H1 (cell line): ENCODE results near the gene PCDHGA1. TPM values are rescaled to one million over a fixed set of nuclear protein-coding genes. Genes with fewer than 3 reads are reported as not detected.

ENCODE experiments used
- CBX8 ChIP-seq: fragments of 300-800, 300-1000 bp; sonication (generic); IDR thresholded peaks from 2 replicates; pipeline ENCODE4 v1.7.1; 2016; ENCODE audit warnings: low read depth, low read length, borderline replicate concordance
- E2F6 ChIP-seq: IDR thresholded peaks from 2 replicates; pipeline ENCODE4 v1.6.1; 2012; ENCODE audit warnings: inconsistent platforms
- EGR1 ChIP-seq: IDR thresholded peaks from 2 replicates; pipeline ENCODE4 v1.6.1; 2011; ENCODE audit warnings: low read depth, low read length, borderline replicate concordance
- EP300 ChIP-seq, 2 experiments: IDR thresholded peaks; 1 replicate in 1 of 2; 2 replicates in 1 of 2; pipeline ENCODE4 v1.6.1; 2011 to 2012; ENCODE audit warnings: low read depth in 2 of 2, low read length in 2 of 2, mild to moderate bottlenecking in 2 of 2, borderline replicate concordance in 1 of 2, inconsistent platforms in 1 of 2, moderate library complexity in 1 of 2
- JUND ChIP-seq: IDR thresholded peaks from 2 replicates; pipeline ENCODE4 v1.6.1; 2011; ENCODE audit warnings: mild to moderate bottlenecking, improper control_type of control experiment, low read length
- RAD21 ChIP-seq, 2 experiments: IDR thresholded peaks in 1 of 2; conservative IDR thresholded peaks in 1 of 2; 2 replicates each; pipeline ENCODE4 v1.6.1; 2011; ENCODE audit warnings: low read depth in 2 of 2, low read length in 2 of 2, improper control_type of control experiment in 1 of 2, inconsistent platforms in 1 of 2, mild to moderate bottlenecking in 1 of 2, moderate library complexity in 1 of 2
- RBBP5 ChIP-seq: IDR thresholded peaks from 2 replicates; pipeline ENCODE4 v1.7.1; 2012; ENCODE audit warnings: low read depth, mild to moderate bottlenecking, inconsistent platforms, low read length, moderate library complexity, borderline replicate concordance
- RFX5 ChIP-seq: IDR thresholded peaks from 2 replicates; pipeline ENCODE4 v1.6.1; 2011; ENCODE audit warnings: low read depth, low read length, improper control_type of control experiment, borderline replicate concordance
- RNF2 ChIP-seq: fragments of 200-900, 300-1000 bp; sonication (generic); IDR thresholded peaks from 2 replicates; pipeline ENCODE4 v1.7.1; 2016; ENCODE audit warnings: borderline replicate concordance, low read depth, mild to moderate bottlenecking, antibody characterized with exemption, low read length; ENCODE audit not compliant: poor library complexity, severe bottlenecking; ENCODE audit errors: missing control alignments
- SIRT6 ChIP-seq: IDR thresholded peaks from one replicate; pipeline ENCODE4 v1.7.1; 2012; ENCODE audit warnings: low read length, inconsistent platforms
- TAF1 ChIP-seq: IDR thresholded peaks from 2 replicates; pipeline ENCODE4 v1.6.1; 2011; ENCODE audit warnings: mild to moderate bottlenecking, low read depth, low read length
- TAF7 ChIP-seq: optimal IDR thresholded peaks from 2 replicates; pipeline ENCODE3; 2011; ENCODE audit warnings: low read depth, mild to moderate bottlenecking, inconsistent platforms, low read length, moderate library complexity, borderline replicate concordance
- TEAD4 ChIP-seq: IDR thresholded peaks from 2 replicates; pipeline ENCODE4 v1.6.1; 2012; ENCODE audit warnings: low read depth, low read length, inconsistent platforms, mixed read lengths
- YY1 ChIP-seq: IDR thresholded peaks from 2 replicates; pipeline ENCODE4 v1.6.1; 2011; ENCODE audit warnings: low read depth, mild to moderate bottlenecking, low read length
- polyA plus RNA-seq, 7 experiments: library from polyadenylated mRNA; depleted of rRNA in 3 of 7; stranded (reverse) in 5 of 7; unstranded in 2 of 7; fragments of >200 nt in 5 of 7; fragments of 200-250 nt in 2 of 7; gene quantifications; 1 replicate in 5 of 7; 2 replicates in 1 of 7; 4 replicates in 1 of 7; pipeline versions ENCODE4 v1.2.1 to v1.2.3, GENCODE V29; 2011 to 2013; ENCODE audit warnings: missing spikeins in 2 of 7, mixed read lengths in 2 of 7
- total RNA-seq: library from RNA; stranded (reverse); fragmentation: NEBNext Ultra II Directional; extraction: Animal tissue kit (Norgen Biotek cat#: 25700); gene quantifications from 2 replicates; pipeline ENCODE4 v1.2.1, GENCODE V29; 2021

The PCDHGA1 gene
- total and polyA plus RNA-seq, 2 of the 8 experiments (the other 6 are each of a cell fraction or from before 2014, with no cell fraction given): 0.57 to 0.89 TPM

GRCh38 chr5:141326088-141326854, 4.0 kb upstream of the PCDHGA1 start (continued):
- TF ChIP-seq EP300 (IDR thresholded peaks at IDR 0.05; ENCODE audit: borderline replicate concordance in 1 of 2, low read depth in 2 of 2, low read length in 2 of 2): no peak
- TF ChIP-seq RAD21 (IDR thresholded peaks at IDR 0.05 in 1 of 2, conservative IDR thresholded peaks at IDR 0.05 in 1 of 2; ENCODE audit: low read depth in 2 of 2, low read length in 2 of 2): peak; percentile 47 to 63
- no peak for TF ChIP-seq CBX8
- peak; percentile 34; the same call in 1 of the 2 replicates for TF ChIP-seq EGR1
- no peak for TF ChIP-seq TEAD4
- peak; percentile 81 for TF ChIP-seq E2F6
- no peak for TF ChIP-seq SIRT6
- TF ChIP-seq RNF2: no peak
- no peak for TF ChIP-seq JUND
- peak; percentile 61 for TF ChIP-seq TAF1
- peak; percentile 46 for TF ChIP-seq TAF7
- no peak for TF ChIP-seq RBBP5
- TF ChIP-seq YY1: no peak
- no peak for TF ChIP-seq RFX5
